HG03025 (cell line): ENCODE results near the gene TRABD2B.

ENCODE experiments used
- ATAC-seq: cut with Tn5 transposase; IDR thresholded peaks from one replicate; pipeline ENCODE4 v1.9.1; 2021; ENCODE audit warnings: mild to moderate bottlenecking, moderate library complexity; ENCODE audit not compliant: unreplicated experiment, low FRiP score

The TRABD2B gene

GRCh38 chr1:47765742-47766485 is 231.3 kb downstream of the TRABD2B start:
- ATAC-seq, result no peak

DNA sequence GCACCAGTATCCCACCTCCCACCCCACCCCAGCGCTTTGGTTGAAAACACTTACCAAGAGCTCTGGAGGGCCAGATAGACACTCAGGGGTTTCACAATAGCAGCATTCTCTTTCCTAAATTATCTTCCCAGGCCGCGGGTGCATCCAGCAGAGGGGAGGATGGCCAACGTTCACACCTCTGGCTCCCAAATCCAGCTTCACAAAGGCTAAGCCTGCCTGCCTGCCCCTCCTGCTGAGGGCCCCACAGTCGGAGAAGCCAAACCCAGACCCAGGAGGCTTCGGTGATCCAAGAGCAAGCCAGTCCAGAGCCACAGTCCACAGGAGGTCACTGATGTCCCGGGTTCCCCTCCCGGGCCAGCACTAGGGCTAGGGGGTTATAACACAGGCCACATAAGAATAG is 231.9 kb downstream of the TRABD2B start:
- no peak for ATAC-seq

GRCh38 chr1:47764461-47765046 is 232.6 kb downstream of the TRABD2B start:
- ATAC-seq, result no peak

GRCh38 chr1:47763591-47764171 is 233.5 kb downstream of the TRABD2B start:
- ATAC-seq, result no peak

DNA sequence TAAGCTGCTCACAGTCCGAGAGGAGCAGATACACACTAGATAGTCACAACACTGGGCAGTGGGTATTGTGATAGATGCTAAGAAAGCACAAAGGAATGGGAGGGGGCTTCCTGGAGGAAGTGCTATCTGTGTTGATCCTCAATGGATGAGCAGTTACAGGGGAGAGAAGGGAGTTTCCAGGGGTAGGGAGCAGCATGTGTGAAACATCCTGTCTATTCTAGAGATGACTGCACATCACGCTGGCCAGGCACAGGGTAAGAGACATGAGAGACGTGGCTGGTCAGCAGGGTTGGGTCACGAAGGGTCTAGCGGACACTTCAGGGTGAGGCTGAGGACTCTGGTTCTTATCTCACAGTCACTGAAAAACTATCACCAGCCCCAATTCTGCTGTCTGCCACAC is 235.2 kb downstream of the TRABD2B start:
- ATAC-seq, result no peak

- no peak for ATAC-seq
These were observed 235.8 kb downstream of the TRABD2B start for GRCh38 chr1:47761201-47761930.

DNA sequence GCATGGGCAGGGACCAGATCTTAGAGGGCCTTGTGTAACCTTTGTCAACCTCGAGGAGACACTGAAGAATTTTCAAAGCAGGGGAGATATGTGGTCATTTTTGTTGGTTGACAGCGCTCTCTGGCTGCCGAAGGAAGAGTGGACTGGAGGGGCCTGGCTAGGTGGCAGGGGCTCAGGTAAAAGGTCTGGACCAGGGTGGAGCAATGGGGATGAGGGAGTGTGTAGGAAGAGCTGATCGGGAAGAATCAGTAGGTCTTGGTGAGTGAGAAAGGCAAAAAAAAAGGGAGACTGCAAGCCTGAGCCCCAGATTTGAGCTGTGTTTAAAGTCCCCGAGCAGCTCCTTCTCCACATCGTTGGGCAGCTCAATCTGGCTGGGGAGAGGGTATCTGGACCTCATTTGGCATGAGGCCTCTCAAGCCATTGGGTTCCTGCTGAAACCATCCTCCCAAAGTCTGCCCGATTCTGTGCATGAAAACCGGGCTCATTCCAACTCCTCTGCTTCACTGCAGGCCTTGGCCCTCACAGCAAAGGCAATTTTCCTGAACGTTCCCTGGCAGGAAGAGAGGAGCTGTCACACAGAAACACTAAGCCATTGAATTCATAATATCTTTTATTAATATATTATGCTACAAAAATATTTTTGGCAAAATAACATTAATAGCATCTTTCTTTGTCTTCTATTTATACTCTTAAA is 237.1 kb downstream of the TRABD2B start:
- ATAC-seq, result no peak

GRCh38 chr1:47759251-47759935 is 237.8 kb downstream of the TRABD2B start:
- ATAC-seq, result no peak

DNA sequence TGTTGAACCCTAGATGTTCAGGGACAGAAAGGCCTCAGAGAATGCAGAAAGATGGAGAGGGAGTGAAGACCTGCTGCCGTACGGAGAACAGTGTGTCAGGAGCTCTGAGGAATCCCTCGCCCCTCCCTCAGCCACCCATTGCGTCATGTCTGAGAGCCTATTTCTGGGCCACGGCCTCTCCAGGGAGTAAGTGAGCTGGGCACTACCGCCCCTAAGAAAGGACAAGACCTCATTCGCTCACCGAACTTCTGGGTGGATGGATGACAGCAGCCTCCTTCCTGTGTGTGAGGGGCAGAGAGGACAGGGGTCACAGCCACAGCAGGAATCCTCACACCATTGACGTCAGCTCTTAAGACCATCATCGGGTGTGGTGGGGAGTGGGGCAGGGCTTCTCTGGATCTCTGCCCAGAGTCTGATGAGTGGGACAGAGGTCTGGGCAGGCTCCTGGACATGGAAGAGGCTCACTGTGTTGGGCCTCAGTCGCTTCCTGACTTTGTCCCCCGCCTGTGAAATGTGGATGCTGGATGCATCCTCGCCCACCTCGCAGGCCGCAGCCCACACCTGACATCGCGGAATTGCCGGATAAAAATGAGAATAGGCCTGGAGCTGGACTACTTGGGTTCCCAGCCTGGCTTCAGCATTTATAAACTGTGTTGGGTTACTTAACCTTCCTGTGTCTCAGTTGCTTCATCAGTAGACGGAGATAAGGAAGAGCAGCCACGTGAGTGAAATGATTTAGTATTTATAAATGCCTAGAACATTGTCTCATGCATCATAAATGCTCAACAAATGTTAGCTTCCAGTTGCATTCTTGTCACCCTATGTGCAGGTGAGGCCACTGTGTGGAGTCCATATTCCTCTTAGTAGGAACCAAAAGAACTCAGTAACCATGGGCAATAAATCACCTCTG is 238.6 kb downstream of the TRABD2B start:
- no peak for ATAC-seq

DNA sequence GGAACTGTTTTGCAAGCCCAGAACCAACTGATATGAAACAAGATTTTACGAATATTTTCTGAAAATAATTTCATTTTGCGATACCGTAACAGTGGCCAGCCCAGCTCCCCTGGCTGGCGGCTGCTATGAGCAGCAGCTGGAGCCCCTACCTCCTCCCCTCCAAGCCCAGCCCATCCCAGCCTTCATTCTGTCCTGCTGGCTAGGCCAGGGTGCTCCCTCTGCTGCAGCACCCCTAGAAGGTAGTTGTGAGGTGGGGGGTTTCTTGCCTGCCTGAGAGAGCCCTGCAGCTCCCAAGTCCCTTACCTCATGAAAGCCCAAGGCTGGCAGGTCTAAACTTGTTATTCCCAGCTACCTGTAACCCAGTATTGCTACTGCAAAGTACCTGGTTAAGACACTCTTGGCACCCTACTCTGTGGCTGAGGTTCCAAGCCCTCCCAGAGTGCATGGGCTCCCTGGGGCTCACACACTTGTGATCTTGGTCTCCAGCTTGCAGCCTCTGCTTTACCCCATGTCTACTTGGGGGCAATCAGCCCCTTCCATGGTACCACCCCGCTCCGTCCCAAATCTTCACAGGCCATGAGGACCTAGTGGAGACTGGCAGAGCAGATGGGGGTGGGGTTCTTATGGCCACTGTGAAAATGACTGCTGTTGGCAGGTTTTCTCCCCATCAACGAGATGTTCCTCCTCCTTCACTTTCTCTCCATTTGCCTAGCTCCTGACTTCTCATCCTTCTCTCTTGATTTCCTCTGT is 239.8 kb downstream of the TRABD2B start:
- no peak for ATAC-seq

DNA sequence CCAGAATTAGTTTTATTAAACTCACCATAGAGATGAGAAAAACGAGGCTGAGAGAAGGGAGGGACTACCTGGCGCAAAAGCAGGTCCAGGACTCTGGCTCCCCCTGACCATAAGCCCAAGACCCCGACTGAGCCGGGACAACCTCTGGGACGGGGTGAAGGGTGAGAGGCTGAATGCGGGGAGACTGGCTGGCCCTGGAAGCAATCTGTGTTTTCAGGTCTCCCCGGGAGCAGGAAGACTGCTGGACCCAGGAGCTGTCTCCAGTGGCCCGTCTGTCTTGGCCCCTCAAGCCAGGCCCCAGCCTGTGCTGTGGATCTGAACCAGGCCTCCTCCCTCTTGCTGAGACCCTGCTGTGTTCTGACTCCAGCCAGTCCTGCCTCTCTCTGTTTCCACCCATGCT is 240.8 kb downstream of the TRABD2B start:
- ATAC-seq, result no peak

- ATAC-seq, result no peak
These were observed 241.2 kb downstream of the TRABD2B start for GRCh38 chr1:47756006-47756405.

DNA sequence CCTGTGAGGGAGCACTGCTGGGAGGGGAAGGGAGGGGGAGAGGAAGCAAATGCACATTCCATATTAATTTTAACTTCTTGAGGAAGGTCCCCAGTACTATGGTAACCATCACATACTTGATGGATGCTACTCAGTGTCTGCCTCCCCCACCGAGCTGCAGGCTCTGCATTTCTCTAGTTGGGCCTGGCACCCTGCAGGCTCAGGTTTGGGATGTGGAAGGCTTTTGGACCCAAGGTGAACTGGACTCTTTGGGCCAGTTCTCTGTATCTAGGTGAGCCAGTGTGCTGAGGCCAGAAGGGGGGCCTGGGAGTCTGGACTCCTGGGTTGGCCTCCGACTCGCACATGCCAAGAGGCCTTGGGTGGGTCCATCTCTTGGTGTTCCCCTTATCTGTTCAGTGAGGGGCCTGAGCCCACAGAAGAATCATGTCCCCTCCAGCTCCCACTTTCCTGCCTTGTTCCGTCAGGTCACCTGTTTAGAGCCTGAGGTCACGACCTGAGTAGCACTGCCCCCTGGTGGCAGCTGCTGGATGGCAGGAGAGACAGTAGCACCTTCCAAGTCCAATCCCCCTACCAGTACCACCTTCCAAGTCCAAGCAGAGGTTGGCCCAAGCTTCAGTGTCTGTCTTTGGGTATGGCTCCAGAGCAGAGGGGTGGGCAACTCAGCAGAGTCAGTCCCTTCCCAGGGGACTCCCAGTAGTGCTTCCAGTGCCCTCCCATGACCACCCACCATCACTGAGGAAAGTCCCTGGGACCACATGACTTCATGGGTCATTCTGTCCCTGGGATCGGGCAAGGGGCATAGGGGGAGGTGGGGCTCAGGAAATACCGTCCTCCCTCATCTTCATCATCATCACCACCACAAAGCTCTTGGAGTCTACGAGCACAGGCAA is 241.8 kb downstream of the TRABD2B start:
- no peak for ATAC-seq

GRCh38 chr1:47754221-47754620 is 243.0 kb downstream of the TRABD2B start:
- no peak for ATAC-seq

- ATAC-seq, result no peak
These were observed 243.4 kb downstream of the TRABD2B start for GRCh38 chr1:47753808-47754207.

DNA sequence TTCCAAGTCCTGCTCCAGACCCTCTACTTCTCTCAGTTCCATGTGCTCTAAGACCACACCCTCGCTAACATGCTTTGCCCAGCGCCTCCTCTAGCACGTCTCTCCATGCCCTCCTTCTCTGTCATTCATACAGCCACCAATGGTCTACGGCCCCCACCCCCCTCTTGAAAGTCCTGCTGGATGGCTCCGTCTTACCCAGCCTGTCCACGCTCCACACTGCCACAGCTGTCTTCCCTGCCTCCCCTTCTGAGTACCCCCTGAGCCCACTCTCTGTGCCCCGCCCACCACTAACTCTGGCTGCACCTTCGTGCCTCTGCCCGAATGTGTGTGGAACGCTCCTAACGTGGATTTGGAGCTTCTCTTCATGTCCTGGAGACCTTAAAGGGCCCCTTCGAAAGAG is 244.6 kb downstream of the TRABD2B start:
- no peak for ATAC-seq

DNA sequence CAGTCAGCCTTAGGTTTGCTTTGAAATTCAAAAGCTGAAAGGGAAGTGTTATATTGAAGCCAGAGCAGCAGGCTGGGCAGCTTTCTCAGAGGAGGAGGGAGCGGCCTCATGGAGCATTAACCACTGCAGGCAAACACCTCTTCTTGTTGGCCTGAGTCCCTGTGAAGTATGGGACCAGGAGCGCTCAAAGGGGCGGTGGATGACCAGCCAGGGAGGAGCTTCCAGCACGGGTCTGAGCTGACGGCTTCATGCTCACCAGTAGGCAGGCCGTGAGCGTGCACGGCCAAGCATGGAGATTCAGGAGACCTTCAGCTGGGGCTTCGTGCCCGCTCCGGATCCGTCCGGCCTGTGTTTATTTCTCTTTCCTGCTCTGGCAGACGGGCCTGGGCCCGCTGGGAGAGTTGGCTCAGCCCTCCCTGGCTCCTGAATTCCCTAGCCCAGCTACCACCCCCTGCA is 245.2 kb downstream of the TRABD2B start:
- no peak for ATAC-seq
